Mesenchymal stem cell (in vitro differentiated cells and primary cell): ENCODE measurements around the gene HTT-AS.

Experiments
- DNase-seq: peaks from one replicate; pipeline ENCODE4 v3.0.0-alpha.2; 2013
- H2AFZ ChIP-seq: one replicate; pipeline ENCODE4 v1.6.1; 2013; ENCODE audit warnings: low read depth, mild to moderate bottlenecking, control low read depth, inconsistent platforms, low read length, moderate library complexity
- H2AK5ac ChIP-seq: 2 replicates; pipeline ENCODE4 v1.6.1; 2013; ENCODE audit warnings: low read length, moderate library complexity, mild to moderate bottlenecking, inconsistent platforms; ENCODE audit not compliant: severe bottlenecking
- H2BK120ac ChIP-seq: one replicate; pipeline ENCODE4 v1.6.1; 2013; ENCODE audit warnings: low read depth, mild to moderate bottlenecking, inconsistent platforms, low read length, moderate library complexity
- H2BK12ac ChIP-seq, 2 experiments: one replicate each; pipeline ENCODE4 v1.6.1; 2013; ENCODE audit warnings: inconsistent platforms in 2 of 2, low read length in 2 of 2, mild to moderate bottlenecking in 2 of 2, moderate library complexity in 2 of 2, control low read depth in 1 of 2
- H2BK15ac ChIP-seq: one replicate; pipeline ENCODE4 v1.6.1; 2013; ENCODE audit warnings: mild to moderate bottlenecking, low read depth, inconsistent platforms; ENCODE audit not compliant: poor library complexity, severe bottlenecking
- H2BK5ac ChIP-seq: 2 replicates; pipeline ENCODE4 v1.6.1; 2013; ENCODE audit warnings: low read depth, mild to moderate bottlenecking, low read length, control low read depth, inconsistent platforms; ENCODE audit not compliant: poor library complexity, severe bottlenecking
- H3K14ac ChIP-seq, 2 experiments: one replicate each; pipeline ENCODE4 v1.6.1; 2013; ENCODE audit warnings: inconsistent platforms in 2 of 2, low read length in 2 of 2, control low read depth in 1 of 2, mild to moderate bottlenecking in 1 of 2, moderate library complexity in 1 of 2
- H3K18ac ChIP-seq, 2 experiments: one replicate each; pipeline ENCODE4 v1.6.1; 2013; ENCODE audit warnings: inconsistent platforms in 2 of 2, low read length in 2 of 2, control low read depth in 1 of 2, low read depth in 1 of 2, mild to moderate bottlenecking in 1 of 2
- H3K23ac ChIP-seq, 2 experiments: one replicate each; pipeline ENCODE4 v1.6.1; 2013; ENCODE audit warnings: inconsistent platforms in 2 of 2, low read length in 2 of 2, mild to moderate bottlenecking in 2 of 2, moderate library complexity in 2 of 2, control low read depth in 1 of 2
- H3K27ac ChIP-seq: 2 replicates; pipeline ENCODE4 v1.5.1; 2013; ENCODE audit warnings: mild to moderate bottlenecking, moderate library complexity, low read length, control low read depth, inconsistent platforms; ENCODE audit not compliant: poor library complexity, severe bottlenecking
- H3K27me3 ChIP-seq, 2 experiments: 2 replicates each; pipeline versions ENCODE4 v1.6.1 to v1.7.0; 2013; ENCODE audit warnings: low read length in 2 of 2, mild to moderate bottlenecking in 2 of 2, moderate library complexity in 2 of 2, control low read depth in 1 of 2, inconsistent platforms in 1 of 2; ENCODE audit not compliant: control insufficient read depth in 1 of 2, insufficient read depth in 1 of 2
- H3K36me3 ChIP-seq, 2 experiments: 2 replicates each; pipeline versions ENCODE4 v1.6.1 to v1.7.0; 2013; ENCODE audit warnings: low read length in 2 of 2, control low read depth in 1 of 2, inconsistent platforms in 1 of 2, low read depth in 1 of 2, mild to moderate bottlenecking in 1 of 2; ENCODE audit not compliant: insufficient read depth in 2 of 2, control insufficient read depth in 1 of 2
- H3K4ac ChIP-seq, 2 experiments: one replicate each; pipeline ENCODE4 v1.6.1; 2013; ENCODE audit warnings: inconsistent platforms in 2 of 2, low read length in 2 of 2, mild to moderate bottlenecking in 2 of 2, moderate library complexity in 2 of 2, control low read depth in 1 of 2, low read depth in 1 of 2
- H3K4me1 ChIP-seq: 2 replicates; pipeline ENCODE4 v1.6.1; 2013; ENCODE audit warnings: low read depth, low read length, control low read depth; ENCODE audit not compliant: control insufficient read depth, insufficient read depth
- H3K4me2 ChIP-seq: 2 replicates; pipeline ENCODE4 v1.6.1; 2013; ENCODE audit warnings: low read length, mild to moderate bottlenecking, inconsistent platforms; ENCODE audit not compliant: poor library complexity, severe bottlenecking
- H3K4me3 ChIP-seq, 2 experiments: 2 replicates each; pipeline versions ENCODE4 v1.5.1 to v1.7.0; 2013; ENCODE audit warnings: low read length in 2 of 2, mild to moderate bottlenecking in 2 of 2, control low read depth in 1 of 2, low read depth in 1 of 2; ENCODE audit not compliant: insufficient read depth in 1 of 2
- H3K79me1 ChIP-seq: replicated peaks from 2 replicates; pipeline ENCODE4 v1.6.1; 2013; ENCODE audit warnings: mild to moderate bottlenecking, control low read depth, low read length, inconsistent platforms; ENCODE audit not compliant: poor library complexity, severe bottlenecking
- H3K9ac ChIP-seq: 2 replicates; pipeline ENCODE4 v1.7.0; 2013; ENCODE audit warnings: mild to moderate bottlenecking, low read length, moderate library complexity
- H3K9me3 ChIP-seq: 2 replicates; pipeline ENCODE4 v1.7.0; 2013; ENCODE audit warnings: mild to moderate bottlenecking, low read length; ENCODE audit not compliant: control insufficient read depth
- H4K8ac ChIP-seq: one replicate; pipeline ENCODE4 v1.6.1; 2013; ENCODE audit warnings: inconsistent platforms, mild to moderate bottlenecking, low read length, moderate library complexity
- H4K91ac ChIP-seq: one replicate; pipeline ENCODE4 v1.6.1; 2013; ENCODE audit warnings: mild to moderate bottlenecking, low read length, inconsistent platforms
- WGBS: methylation state at CpG from one replicate; pipeline ENCODE4 v1.1.7; 2013; ENCODE audit warnings: mixed read lengths; 5-methylcytosine and 5-hydroxymethylcytosine counted together

The HTT-AS gene

DNA sequence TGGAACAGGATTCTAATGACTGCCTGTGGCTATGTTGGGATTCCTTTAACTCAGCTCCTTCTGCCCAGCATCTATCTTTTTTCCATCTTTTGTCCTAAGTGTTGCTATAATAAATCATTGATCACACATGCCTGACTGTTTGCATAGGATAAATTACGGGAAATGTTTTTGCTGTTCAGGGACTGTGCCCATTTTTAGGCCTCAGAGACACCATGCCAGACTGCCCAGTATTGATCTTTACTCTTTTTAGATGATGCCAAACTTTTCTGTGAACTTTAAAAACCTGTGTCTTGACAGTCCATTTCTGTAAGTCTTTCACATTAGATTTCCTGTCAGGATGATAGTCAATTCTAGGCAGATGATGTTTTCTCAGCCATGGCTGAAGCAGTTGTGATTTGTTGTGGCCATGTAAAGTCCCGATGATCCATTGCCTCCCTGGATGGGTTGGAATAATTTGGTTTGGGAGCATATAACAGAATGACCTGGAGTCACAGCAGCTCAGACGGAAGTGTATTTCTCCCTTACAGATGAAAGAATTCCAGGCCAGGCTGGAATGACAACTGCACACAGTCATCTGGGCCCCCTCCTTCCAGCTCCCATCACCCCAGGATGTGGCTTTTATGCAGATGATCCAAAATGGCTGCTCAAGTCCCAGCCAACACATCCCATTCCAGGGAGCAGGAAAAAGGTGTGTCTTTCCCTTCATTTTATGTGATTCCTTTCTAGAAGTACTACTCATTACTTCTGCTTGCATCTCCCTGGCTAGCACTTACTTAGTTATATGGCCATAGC, 3.4 kb downstream of the HTT-AS start:
- Histone ChIP-seq H2BK12ac (no peak overlapping the region), H3K4me1 (peaks cover 6% of the 10 kb centered on the region), H3K27ac (no peak overlapping the region), H2BK15ac (no peak overlapping the region), H3K4me3 (no peak overlapping the region), H3K4ac (no peak overlapping the region), H3K9me3 (no peaks in the 10 kb centered on the region), H3K14ac (no peak overlapping the region), H3K36me3 (no peaks in the 10 kb centered on the region), H2AK5ac (no peak overlapping the region), H3K27me3 (peaks cover 0 to 4% of the 10 kb centered on the region in 2 experiments), H3K9ac (no peak overlapping the region), H2AFZ (no peak overlapping the region), H3K79me1 (no peaks in the 10 kb centered on the region), H3K23ac (no peak overlapping the region), H4K91ac (no peak overlapping the region), H3K4me2 (no peak overlapping the region), H2BK120ac (no peak overlapping the region), H2BK5ac (no peak overlapping the region), H4K8ac (no peak overlapping the region), H3K18ac (no peak overlapping the region)
- WGBS: 73% methylated on average over 3 of the region's 3 CpGs
- DNase-seq: no peak

- Histone ChIP-seq H2BK12ac (no peak overlapping the region), H3K79me1 (no peaks in the 10 kb centered on the region), H4K91ac (no peak overlapping the region), H3K36me3 (no peaks in the 10 kb centered on the region), H3K14ac (no peak overlapping the region), H2BK15ac (no peak overlapping the region), H2BK120ac (no peak overlapping the region), H2AFZ (no peak overlapping the region), H3K4me3 (no peak overlapping the region), H3K4me1 (peaks cover 6% of the 10 kb centered on the region), H3K27ac (no peak overlapping the region), H3K9me3 (no peaks in the 10 kb centered on the region), H2BK5ac (no peak overlapping the region), H2AK5ac (no peak overlapping the region), H3K4me2 (no peak overlapping the region), H3K18ac (no peak overlapping the region), H3K23ac (no peak overlapping the region), H4K8ac (no peak overlapping the region), H3K9ac (no peak overlapping the region), H3K4ac (no peak overlapping the region), H3K27me3 (peaks cover 0 to 4% of the 10 kb centered on the region in 2 experiments)
- DNase-seq: no peak
- 94% methylated on average over 14 of the region's 16 CpGs for WGBS
Observed at GRCh38 chr4:3069661-3070199, 4.6 kb downstream of the HTT-AS start.

- 85% methylated on average over 6 of the region's 6 CpGs for WGBS
- no peak overlapping the region for H2BK5ac ChIP-seq
- H3K4ac ChIP-seq: no peak overlapping the region
- H2AK5ac ChIP-seq: no peak overlapping the region
- H4K8ac ChIP-seq: no peak overlapping the region
- no peak overlapping the region for H3K14ac ChIP-seq
- H3K18ac ChIP-seq: no peak overlapping the region
- H2AFZ ChIP-seq: no peak overlapping the region
- H3K23ac ChIP-seq: no peak overlapping the region
- no peak overlapping the region for H3K4me3 ChIP-seq
- no peaks in the 10 kb centered on the region for H3K36me3 ChIP-seq
- H3K27ac ChIP-seq: no peak overlapping the region
- no peak overlapping the region for H3K9ac ChIP-seq
- no peak overlapping the region for H2BK12ac ChIP-seq
- H3K4me2 ChIP-seq: no peak overlapping the region
- no peaks in the 10 kb centered on the region for H3K9me3 ChIP-seq
- no peaks in the 10 kb centered on the region for H3K4me1 ChIP-seq
- H2BK15ac ChIP-seq: no peak overlapping the region
- no peak for DNase-seq
- H4K91ac ChIP-seq: no peak overlapping the region
- no peaks in the 10 kb centered on the region for H3K79me1 ChIP-seq
- no peak overlapping the region for H2BK120ac ChIP-seq
- peaks cover 0 to 7% of the 10 kb centered on the region in 2 experiments for H3K27me3 ChIP-seq
Observed at GRCh38 chr4:3067473-3068001, 6.8 kb downstream of the HTT-AS start.

- 100% methylated on average over 3 of the region's 6 CpGs for WGBS
- H2BK15ac ChIP-seq: no peak overlapping the region
Observed at GRCh38 chr4:3066836-3067400, 7.4 kb downstream of the HTT-AS start.

More at GRCh38 chr4:3066836-3067400, 7.4 kb downstream of the HTT-AS start:
- Histone ChIP-seq H3K36me3 (no peaks in the 10 kb centered on the region), H3K18ac (no peak overlapping the region), H4K8ac (no peak overlapping the region), H3K79me1 (no peaks in the 10 kb centered on the region), H3K4me3 (no peak overlapping the region), H3K4ac (no peak overlapping the region), H2BK120ac (no peak overlapping the region), H2AFZ (no peak overlapping the region), H3K9me3 (no peaks in the 10 kb centered on the region), H3K27ac (no peak overlapping the region), H2BK5ac (no peak overlapping the region), H3K27me3 (peaks cover 0 to 7% of the 10 kb centered on the region in 2 experiments), H3K14ac (no peak overlapping the region), H3K4me2 (no peak overlapping the region), H3K9ac (no peak overlapping the region), H3K23ac (no peak overlapping the region), H2AK5ac (no peak overlapping the region), H4K91ac (no peak overlapping the region), H2BK12ac (no peak overlapping the region), H3K4me1 (no peaks in the 10 kb centered on the region)
- no peak for DNase-seq
